Endothelial cell of umbilical vein (primary cell): ENCODE data around the gene SORCS2.

Experiments used
- CTCF ChIP-seq, 2 donors: IDR thresholded peaks; 1 replicate in 1 of 2; 2 replicates in 1 of 2; pipeline ENCODE4 v1.5.1; 2011; ENCODE audit warnings: low read length in 2 of 2, mild to moderate bottlenecking in 2 of 2, moderate library complexity in 2 of 2, control low read depth in 1 of 2, inconsistent platforms in 1 of 2, low read depth in 1 of 2; ENCODE audit not compliant: insufficient read depth in 1 of 2; ENCODE audit errors: extremely low read depth in 1 of 2
- EZH2 ChIP-seq: IDR thresholded peaks from 2 replicates; pipeline ENCODE4 v1.6.1; 2012; ENCODE audit warnings: borderline replicate concordance, low read depth, mild to moderate bottlenecking, moderate library complexity, low read length, inconsistent platforms; ENCODE audit not compliant: severe bottlenecking
- JUN ChIP-seq: IDR thresholded peaks from 2 replicates; pipeline ENCODE4 v1.6.1; 2011; ENCODE audit warnings: borderline replicate concordance, low read depth; ENCODE audit not compliant: insufficient read length, insufficient read depth
- MAX ChIP-seq: IDR thresholded peaks from 2 replicates; pipeline ENCODE4 v1.6.1; 2011; ENCODE audit not compliant: insufficient read depth, insufficient read length
- POLR2A ChIP-seq: IDR thresholded peaks from 2 replicates; pipeline ENCODE4 v1.6.1; 2012; ENCODE audit warnings: low read depth, mild to moderate bottlenecking, control low read depth, low read length
- POLR2AphosphoS5 ChIP-seq: IDR thresholded peaks from 2 replicates; pipeline ENCODE4 v1.6.1; 2012; ENCODE audit warnings: low read depth, mild to moderate bottlenecking, control low read depth, low read length, moderate library complexity; ENCODE audit not compliant: insufficient read depth

GRCh38 chr4:7736436-7737267 lies 544.3 kb downstream of the SORCS2 start:
- TF ChIP-seq CTCF (IDR thresholded peaks at IDR 0.05; ENCODE audit: extremely low read depth in 1 of 2, insufficient read depth in 1 of 2, low read depth in 1 of 2, low read length in 2 of 2): no peak
- no peak for TF ChIP-seq EZH2
- no peak for TF ChIP-seq POLR2A
- no peak for TF ChIP-seq POLR2AphosphoS5
- TF ChIP-seq MAX: no peak
- no peak for TF ChIP-seq JUN
